MM.1S (cell line): ENCODE data around the gene TFRC.

Source experiments
- DNase-seq: peaks from one replicate; pipeline ENCODE4 v3.0.0-alpha.2; 2015
- H2AFZ ChIP-seq: fragments of 300-600 bp; sonication (generic); 2 replicates; pipeline ENCODE4 v1.6.0; 2016; ENCODE audit warnings: antibody characterized with exemption, low read length
- H3F3A ChIP-seq: fragments of 300-600 bp; sonication (generic); 2 replicates; pipeline ENCODE4 v1.6.1; 2016; ENCODE audit warnings: mild to moderate bottlenecking, antibody characterized with exemption, low read length, moderate library complexity, mixed read lengths; ENCODE audit not compliant: insufficient read depth
- H3K27ac ChIP-seq: fragments of 300-600 bp; sonication (generic); 2 replicates; pipeline ENCODE4 v1.5.1; 2016; ENCODE audit warnings: mild to moderate bottlenecking, low read length
- H3K27me3 ChIP-seq: fragments of 300-600 bp; sonication (generic); replicated peaks from 2 replicates; pipeline ENCODE4 v1.6.0; 2016; ENCODE audit warnings: low read length; ENCODE audit not compliant: insufficient read depth
- H3K36me3 ChIP-seq: fragments of 300-600 bp; sonication (generic); replicated peaks from 2 replicates; pipeline ENCODE4 v1.6.1; 2016; ENCODE audit warnings: mild to moderate bottlenecking, low read length, mixed read lengths; ENCODE audit not compliant: insufficient read depth
- H3K4me1 ChIP-seq: fragments of 300-600 bp; sonication (generic); 2 replicates; pipeline ENCODE4 v1.6.1; 2016; ENCODE audit warnings: low read length, mixed read lengths
- H3K4me2 ChIP-seq: fragments of 300-600 bp; sonication (generic); 2 replicates; pipeline ENCODE4 v1.6.0; 2016; ENCODE audit warnings: low read depth, low read length
- H3K4me3 ChIP-seq: fragments of 300-600 bp; sonication (generic); 2 replicates; pipeline ENCODE4 v1.5.1; 2016; ENCODE audit warnings: low read length, mixed read lengths
- H3K79me2 ChIP-seq: fragments of 300-600 bp; sonication (generic); 2 replicates; pipeline ENCODE4 v1.6.1; 2016; ENCODE audit warnings: mixed run types, low read length, mixed read lengths
- H3K9ac ChIP-seq: fragments of 300-600 bp; sonication (generic); 2 replicates; pipeline ENCODE4 v1.6.1; 2016; ENCODE audit warnings: low read length, mixed read lengths
- H3K9me2 ChIP-seq: fragments of 300-600 bp; sonication (generic); replicated peaks from 2 replicates; pipeline ENCODE4 v1.6.1; 2016; ENCODE audit warnings: mild to moderate bottlenecking, low read length, mixed read lengths; ENCODE audit not compliant: insufficient read depth
- H3K9me3 ChIP-seq: fragments of 300-600 bp; sonication (generic); replicated peaks from 2 replicates; pipeline ENCODE4 v1.6.1; 2016; ENCODE audit warnings: mild to moderate bottlenecking, low read length, mixed read lengths; ENCODE audit not compliant: insufficient read depth
- H4K20me1 ChIP-seq: fragments of 300-600 bp; sonication (generic); 2 replicates; pipeline ENCODE4 v1.6.1; 2016; ENCODE audit warnings: mild to moderate bottlenecking, low read length, moderate library complexity, mixed read lengths; ENCODE audit not compliant: insufficient read depth
- CTCF ChIP-seq: fragments of 300-600 bp; sonication (generic); IDR thresholded peaks from 2 replicates; pipeline ENCODE4 v1.5.1; 2016; ENCODE audit warnings: antibody characterized with exemption, low read length, mixed read lengths
- EZH2 ChIP-seq: fragments of 300-600 bp; sonication (generic); optimal IDR thresholded peaks from 2 replicates; pipeline ENCODE3; 2017; ENCODE audit warnings: low read depth, mild to moderate bottlenecking, antibody characterized with exemption, low read length, mixed read lengths
- EZH2phosphoT487 ChIP-seq: fragments of 300-600 bp; sonication (generic); IDR thresholded peaks from 2 replicates; pipeline ENCODE4 v1.6.1; 2018; ENCODE audit warnings: antibody characterized with exemption, low read length

The TFRC gene

GRCh38 chr3:196079682-196080081, 2.2 kb downstream of the TFRC start:
- Histone ChIP-seq H3K79me2 (peaks cover 72% of the 10 kb centered on the region), H4K20me1 (peaks cover 48% of the 10 kb centered on the region), H3K4me1 (peaks cover 12% of the 10 kb centered on the region), H3K9ac (no peak overlapping the region), H3K27me3 (no peaks in the 10 kb centered on the region), H3F3A (peaks cover 21% of the 10 kb centered on the region), H3K9me2 (no peaks in the 10 kb centered on the region), H3K4me2 (peak overlapping the region; percentile 83), H2AFZ (no peak overlapping the region), H3K36me3 (peaks cover 12% of the 10 kb centered on the region), H3K27ac (no peak overlapping the region), H3K9me3 (no peaks in the 10 kb centered on the region), H3K4me3 (peak overlapping the region; percentile 97)
- no peak for TF ChIP-seq EZH2phosphoT487
- TF ChIP-seq EZH2, result no peak
- no peak for TF ChIP-seq CTCF
- DNase-seq, result no peak

- Histone ChIP-seq H3K9ac (no peak overlapping the region), H3K4me1 (peaks cover 16% of the 10 kb centered on the region), H3K9me2 (no peaks in the 10 kb centered on the region), H3K4me3 (no peak overlapping the region), H3K79me2 (peaks cover 98% of the 10 kb centered on the region), H3K9me3 (no peaks in the 10 kb centered on the region), H3K27me3 (no peaks in the 10 kb centered on the region), H3K27ac (no peak overlapping the region), H3K4me2 (no peak overlapping the region), H4K20me1 (peaks cover 65% of the 10 kb centered on the region), H3K36me3 (peaks cover 42% of the 10 kb centered on the region), H3F3A (peaks cover 24% of the 10 kb centered on the region), H2AFZ (no peak overlapping the region)
- TF ChIP-seq EZH2phosphoT487, result no peak
- no peak for TF ChIP-seq CTCF
- TF ChIP-seq EZH2, result no peak
- no peak for DNase-seq
Observed at GRCh38 chr3:196075013-196075412, 6.9 kb downstream of the TFRC start.

- peaks cover 28% of the 10 kb centered on the region for H3F3A ChIP-seq
- H3K4me1 ChIP-seq, result 0 out of 2 replicates have a peak, but pooled peaks cover 4% of the 10 kb centered on the region
- no peak overlapping the region for H3K4me2 ChIP-seq
- H3K27ac ChIP-seq, result no peak overlapping the region
- H2AFZ ChIP-seq, result no peak overlapping the region
- no peak overlapping the region for H3K9ac ChIP-seq
- no peaks in the 10 kb centered on the region for H3K9me2 ChIP-seq
- TF ChIP-seq CTCF (peak; percentile 84), EZH2 (no peak)
- H4K20me1 ChIP-seq, result peaks cover 50% of the 10 kb centered on the region
- peak; percentile 73 for DNase-seq
- H3K79me2 ChIP-seq, result peaks cover 93% of the 10 kb centered on the region
- no peak overlapping the region for H3K4me3 ChIP-seq
- peaks cover 54% of the 10 kb centered on the region for H3K36me3 ChIP-seq
- no peaks in the 10 kb centered on the region for H3K9me3 ChIP-seq
- H3K27me3 ChIP-seq, result no peaks in the 10 kb centered on the region
Observed at GRCh38 chr3:196073255-196073753, 8.6 kb downstream of the TFRC start.
